ENCODE data around the gene HPS1.

DNA sequence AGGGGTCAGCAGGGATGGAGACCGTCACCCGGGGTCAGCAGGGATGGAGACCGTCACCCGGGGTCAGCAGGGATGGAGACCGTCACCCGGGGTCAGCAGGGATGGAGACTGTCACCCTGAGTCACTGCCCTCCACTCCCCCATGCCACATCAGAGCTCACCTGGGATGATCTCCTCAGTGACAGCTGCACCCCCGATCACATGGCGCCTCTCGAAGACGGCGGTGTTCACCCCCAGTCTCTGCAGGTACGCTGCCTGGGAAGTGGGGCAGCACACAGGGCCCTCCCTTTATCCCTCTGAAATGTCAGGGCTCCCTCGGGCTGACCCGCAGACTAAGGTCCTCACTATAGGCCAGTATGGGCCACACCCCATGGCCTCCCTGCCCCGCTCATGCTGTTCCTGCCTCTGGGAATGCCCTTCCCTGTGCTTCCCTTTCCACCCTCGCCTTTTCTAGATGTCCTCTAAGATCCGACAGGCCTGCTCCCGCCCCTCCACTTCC lies 38.9 kb downstream of the HPS1 start:
- no peak for TF ChIP-seq POU2F2 (IDR thresholded peaks at IDR 0.05; ENCODE audit: low read depth, low read length)
- no peak for TF ChIP-seq POLR2A (IDR thresholded peaks at IDR 0.05; ENCODE audit: low read depth, low read length)
